HepG2 (cell line): ENCODE measurements around the gene LTBR. TPM values are rescaled to one million over a fixed set of nuclear protein-coding genes. Genes with fewer than 3 reads are reported as not detected.
A peak's percentile ranks its signal among the peaks of the same experiment; 100 is the strongest.

Experiments
- KDM4B ChIP-seq: sonication (generic); formaldehyde crosslinking; IDR thresholded peaks from 2 replicates; pipeline ENCODE4 v1.4.0; 2020; ENCODE audit warnings: missing genetic modification reagents
- MZF1 ChIP-seq: sonication (generic); formaldehyde crosslinking; IDR thresholded peaks from 2 replicates; pipeline ENCODE4 v1.8.1; 2023; ENCODE audit warnings: mild to moderate bottlenecking, missing genetic modification reagents, borderline replicate concordance
- NFAT5 ChIP-seq: sonication (generic); formaldehyde crosslinking; IDR thresholded peaks from 2 replicates; pipeline ENCODE4 v1.4.0; 2020; ENCODE audit warnings: missing genetic modification reagents
- PAXIP1 ChIP-seq: sonication (generic); formaldehyde crosslinking; conservative IDR thresholded peaks from 2 replicates; pipeline ENCODE4 v1.4.0; 2020; ENCODE audit warnings: mild to moderate bottlenecking, missing genetic modification reagents, moderate library complexity
- SAFB2 ChIP-seq: sonication (generic); formaldehyde crosslinking; IDR thresholded peaks from 2 replicates; pipeline ENCODE4 v1.5.1; 2020; ENCODE audit warnings: missing genetic modification reagents, low read depth, mild to moderate bottlenecking, borderline replicate concordance
- SPEN ChIP-seq: sonication (generic); formaldehyde crosslinking; IDR thresholded peaks from 2 replicates; pipeline ENCODE4 v1.5.1; 2020; ENCODE audit warnings: low read depth, mild to moderate bottlenecking, missing genetic modification reagents
- TOPORS ChIP-seq: sonication (generic); formaldehyde crosslinking; IDR thresholded peaks from 2 replicates; pipeline ENCODE4 v1.8.0; 2023; ENCODE audit warnings: mild to moderate bottlenecking, missing genetic modification reagents
- ZNF282 ChIP-seq: fragments of 450-650 bp; IDR thresholded peaks from 2 replicates; pipeline ENCODE4 v1.6.1; 2018; ENCODE audit not compliant: partially characterized antibody
- ZNF510 ChIP-seq: sonication (generic); formaldehyde crosslinking; IDR thresholded peaks from 2 replicates; pipeline ENCODE4 v1.4.0; 2020; ENCODE audit warnings: low read depth, mild to moderate bottlenecking, missing genetic modification reagents
- ZNF543 ChIP-seq: sonication (generic); formaldehyde crosslinking; IDR thresholded peaks from 2 replicates; pipeline ENCODE4 v1.4.0; 2020; ENCODE audit warnings: mild to moderate bottlenecking, missing genetic modification reagents
- ZNF558 ChIP-seq: sonication (generic); formaldehyde crosslinking; IDR thresholded peaks from 2 replicates; pipeline ENCODE4 v1.9.0; 2022; ENCODE audit warnings: mild to moderate bottlenecking, missing genetic modification reagents, borderline replicate concordance
- ZUFSP ChIP-seq: sonication (generic); formaldehyde crosslinking; IDR thresholded peaks from 2 replicates; pipeline ENCODE4 v1.9.0; 2021; ENCODE audit warnings: missing genetic modification reagents, mild to moderate bottlenecking, borderline replicate concordance
- polyA plus RNA-seq, 8 experiments: library from polyadenylated mRNA; depleted of rRNA in 3 of 8; stranded (reverse) in 7 of 8; unstranded in 1 of 8; fragments of >200 nt; fragmentation: Illumina TruSeq in 4 of 8; extraction: Trizol in 4 of 8; gene quantifications; 2 replicates each; pipeline versions ENCODE4 v1.2.1 to v1.2.3, GENCODE V29; 2011 to 2016; ENCODE audit warnings: low read depth in 4 of 8, missing spikeins in 1 of 8, mixed read lengths in 1 of 8; ENCODE audit not compliant: insufficient read depth in 1 of 8
- total RNA-seq, 5 experiments: library from RNA; depleted of rRNA; stranded (reverse); fragments of >200 nt; fragmentation: Illumina TruSeq; extraction: Trizol; gene quantifications; 2 replicates each; pipeline ENCODE4 v1.2.3, GENCODE V29; 2016; ENCODE audit warnings: low read depth in 1 of 5
- TF ChIP-seq, protein P1 (sequence below): sonication (generic); formaldehyde crosslinking; IDR thresholded peaks from 2 replicates; pipeline ENCODE4 v1.4.0; 2020; ENCODE audit warnings: missing genetic modification reagents
- TF ChIP-seq, protein P2 (sequence below): sonication (generic); formaldehyde crosslinking; IDR thresholded peaks from 2 replicates; pipeline ENCODE4 v1.5.0; 2020; ENCODE audit warnings: mild to moderate bottlenecking, missing genetic modification reagents

LTBR gene
- total and polyA plus RNA-seq, 2 of the 13 experiments (the other 11 are each of a cell fraction or from before 2014, with no cell fraction given) = 31.4 to 34.8 TPM

DNA sequence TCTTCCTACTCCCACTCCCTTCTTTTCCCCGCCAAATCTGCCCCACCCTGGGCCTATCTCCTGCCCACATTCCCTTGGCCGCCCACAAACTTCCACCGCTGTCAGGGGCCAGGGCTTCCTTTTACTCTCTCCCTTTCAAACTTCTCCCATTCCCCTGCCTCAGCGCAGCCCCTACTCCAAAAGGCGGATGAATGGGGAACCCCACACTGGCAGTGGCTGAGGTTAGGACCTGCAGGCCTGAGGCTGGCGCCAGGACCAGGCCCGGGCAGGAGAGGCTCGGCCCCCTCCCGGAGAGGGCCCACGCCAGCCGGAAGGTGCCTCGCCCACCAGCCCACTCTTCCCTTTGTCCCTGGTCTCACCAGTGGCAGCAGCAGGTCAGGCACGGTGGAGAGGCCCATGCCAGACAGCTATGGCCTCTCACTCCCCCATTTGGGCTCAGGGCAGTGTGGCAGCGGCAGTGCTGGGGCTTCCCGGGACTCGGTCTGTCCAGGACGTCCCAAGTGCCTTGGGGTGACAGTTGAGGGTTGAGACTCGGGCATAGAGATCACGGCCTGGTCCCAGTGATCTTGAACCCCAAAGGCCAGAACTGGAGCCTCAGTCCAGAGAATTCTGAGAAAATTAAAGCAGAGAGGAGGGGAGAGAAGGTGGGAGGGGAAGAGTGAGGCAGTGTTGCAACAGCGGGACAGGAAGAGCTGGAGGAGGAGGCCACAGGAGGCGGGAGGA, 42.4 kb upstream of the LTBR start, which contains the start of gene TNFRSF1A (continued):
- TF ChIP-seq PAXIP1 (peak; percentile 69), MZF1 (CRISPR knock-in tag) (no peak), ZNF282 (no peak), ZNF510 (no peak), ZNF558 (CRISPR knock-in tag) (no peak; the same call in 1 of the 2 replicates), SAFB2 (CRISPR knock-in tag) (peak; percentile 44; the same call in 1 of the 2 replicates), ZUFSP (CRISPR knock-in tag) (no peak), TOPORS (no peak), NFAT5 (CRISPR knock-in tag) (peak; percentile 30; the same call in 1 of the 2 replicates), SPEN (CRISPR knock-in tag) (peak; percentile 74), ZNF543 (CRISPR knock-in tag) (no peak; the same call in 1 of the 2 replicates), KDM4B (CRISPR knock-in tag) (peak; percentile 44; the same call in 1 of the 2 replicates)
- TF ChIP-seq, protein P1, sequence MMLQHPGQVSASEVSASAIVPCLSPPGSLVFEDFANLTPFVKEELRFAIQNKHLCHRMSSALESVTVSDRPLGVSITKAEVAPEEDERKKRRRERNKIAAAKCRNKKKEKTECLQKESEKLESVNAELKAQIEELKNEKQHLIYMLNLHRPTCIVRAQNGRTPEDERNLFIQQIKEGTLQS (CRISPR knock-in tag) = peak; percentile 25; the same call in 1 of the 2 replicates
- TF ChIP-seq, protein P2, sequence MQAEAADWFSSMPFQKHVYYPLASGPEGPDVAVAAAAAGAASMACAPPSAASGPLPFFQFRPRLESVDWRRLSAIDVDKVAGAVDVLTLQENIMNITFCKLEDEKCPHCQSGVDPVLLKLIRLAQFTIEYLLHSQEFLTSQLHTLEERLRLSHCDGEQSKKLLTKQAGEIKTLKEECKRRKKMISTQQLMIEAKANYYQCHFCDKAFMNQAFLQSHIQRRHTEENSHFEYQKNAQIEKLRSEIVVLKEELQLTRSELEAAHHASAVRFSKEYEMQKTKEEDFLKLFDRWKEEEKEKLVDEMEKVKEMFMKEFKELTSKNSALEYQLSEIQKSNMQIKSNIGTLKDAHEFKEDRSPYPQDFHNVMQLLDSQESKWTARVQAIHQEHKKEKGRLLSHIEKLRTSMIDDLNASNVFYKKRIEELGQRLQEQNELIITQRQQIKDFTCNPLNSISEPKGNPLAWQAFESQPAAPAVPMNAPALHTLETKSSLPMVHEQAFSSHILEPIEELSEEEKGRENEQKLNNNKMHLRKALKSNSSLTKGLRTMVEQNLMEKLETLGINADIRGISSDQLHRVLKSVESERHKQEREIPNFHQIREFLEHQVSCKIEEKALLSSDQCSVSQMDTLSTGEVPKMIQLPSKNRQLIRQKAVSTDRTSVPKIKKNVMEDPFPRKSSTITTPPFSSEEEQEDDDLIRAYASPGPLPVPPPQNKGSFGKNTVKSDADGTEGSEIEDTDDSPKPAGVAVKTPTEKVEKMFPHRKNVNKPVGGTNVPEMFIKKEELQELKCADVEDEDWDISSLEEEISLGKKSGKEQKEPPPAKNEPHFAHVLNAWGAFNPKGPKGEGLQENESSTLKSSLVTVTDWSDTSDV = no peak
